Endothelial cell of umbilical vein (primary cell): Measurements from ENCODE around the gene SLC22A17. TPM values are rescaled to one million over a fixed set of nuclear protein-coding genes. Genes with fewer than 3 reads are reported as not detected.

Source experiments
- BruUV-seq: library from RNA; stranded (reverse); fragments of 400-500 nt; replicated peaks from 2 replicates; lab custom pipeline; 2021; lab: Mats Ljungman, UMichigan
- CTCF ChIA-PET: fragments of 300-600, 350-600 bp; sonication (Branson Sonifier 250); formaldehyde crosslinking; loops from one replicate; lab custom pipeline; 2021; ENCODE audit warnings: antibody characterized with exemption, inconsistent platforms; lab: Charles Lee
- POLR2A ChIA-PET: fragments of 300-600, 350-600 bp; sonication (Branson Sonifier 250); formaldehyde crosslinking; loops from one replicate; lab custom pipeline; 2021; ENCODE audit warnings: antibody characterized with exemption, inconsistent platforms; lab: Charles Lee
- DNase-seq: peaks from one replicate; pipeline ENCODE4 v3.0.0-alpha.2; 2011; ENCODE audit warnings: low read depth, low spot score
- FAIRE-seq: peaks from 2 replicates; lab custom pipeline; 2011; peaks lifted over from hg19 to GRCh38; lab: Jason Lieb, UNC
- H2AFZ ChIP-seq: 2 replicates; pipeline ENCODE4 v1.6.0; 2012; ENCODE audit warnings: low read depth, low read length, control low read depth, inconsistent platforms
- H3K27ac ChIP-seq: 2 replicates; pipeline ENCODE4 v1.5.1; 2011; ENCODE audit warnings: low read depth, mild to moderate bottlenecking, control low read depth, low read length, moderate library complexity; ENCODE audit not compliant: insufficient read depth
- H3K27me3 ChIP-seq, 2 experiments: 2 replicates each; pipeline versions ENCODE4 v1.6.0 to v1.6.1; 2011; ENCODE audit warnings: low read length in 2 of 2, mixed read lengths in 1 of 2; ENCODE audit not compliant: control insufficient read depth in 2 of 2, insufficient read depth in 2 of 2
- H3K36me3 ChIP-seq, 2 experiments: 2 replicates in 1 of 2; 3 replicates in 1 of 2; pipeline ENCODE4 v1.5.1; 2011; ENCODE audit warnings: low read length in 2 of 2, mild to moderate bottlenecking in 1 of 2, moderate library complexity in 1 of 2; ENCODE audit not compliant: control insufficient read depth in 2 of 2, insufficient read depth in 2 of 2; ENCODE audit errors: extremely low read depth in 1 of 2
- H3K4me1 ChIP-seq: 3 replicates; pipeline ENCODE4 v1.5.1; 2011; ENCODE audit warnings: mild to moderate bottlenecking, low read length; ENCODE audit not compliant: control insufficient read depth, insufficient read depth; ENCODE audit errors: extremely low read depth
- H3K4me2 ChIP-seq: 2 replicates; pipeline ENCODE4 v1.6.1; 2011; ENCODE audit warnings: low read length, control low read depth, mixed read lengths; ENCODE audit not compliant: insufficient read depth
- H3K4me3 ChIP-seq, 3 experiments: fragments of 200-600 bp in 1 of 3; sonication (generic), shearing (Covaris generic) in 1 of 3; replicated peaks in 1 of 3; 2 replicates each; pipeline ENCODE4 v1.5.1; 2011 to 2016; ENCODE audit warnings: control low read depth in 3 of 3, low read length in 3 of 3, mild to moderate bottlenecking in 2 of 3, inconsistent platforms in 1 of 3, low read depth in 1 of 3, moderate library complexity in 1 of 3; ENCODE audit not compliant: insufficient read depth in 1 of 3
- H3K79me2 ChIP-seq: 2 replicates; pipeline ENCODE4 v1.6.0; 2012; ENCODE audit warnings: low read length, inconsistent platforms; ENCODE audit not compliant: control insufficient read depth, insufficient read depth
- H3K9ac ChIP-seq: replicated peaks from 2 replicates; pipeline ENCODE3; 2011; ENCODE audit warnings: low read length, control low read depth; ENCODE audit not compliant: insufficient read depth; ENCODE audit errors: extremely low read depth
- H3K9me1 ChIP-seq: replicated peaks from 3 replicates; pipeline ENCODE4 v1.6.0; 2011; ENCODE audit warnings: mild to moderate bottlenecking, low read length; ENCODE audit not compliant: control insufficient read depth, insufficient read depth; ENCODE audit errors: extremely low read depth
- H3K9me3 ChIP-seq: replicated peaks from 2 replicates; pipeline ENCODE4 v1.5.1; 2012; ENCODE audit warnings: low read length, inconsistent platforms; ENCODE audit not compliant: control insufficient read depth, insufficient read depth
- H4K20me1 ChIP-seq: replicated peaks from 2 replicates; pipeline ENCODE3; 2011; ENCODE audit warnings: mild to moderate bottlenecking, low read length; ENCODE audit not compliant: control insufficient read depth, insufficient read depth; ENCODE audit errors: extremely low read depth
- EZH2 ChIP-seq: IDR thresholded peaks from 2 replicates; pipeline ENCODE4 v1.6.1; 2012; ENCODE audit warnings: borderline replicate concordance, low read depth, mild to moderate bottlenecking, moderate library complexity, low read length, inconsistent platforms; ENCODE audit not compliant: severe bottlenecking
- FOS ChIP-seq: IDR thresholded peaks from 2 replicates; pipeline ENCODE4 v1.6.1; 2011; ENCODE audit warnings: mild to moderate bottlenecking, low read length, moderate library complexity, borderline replicate concordance; ENCODE audit not compliant: insufficient read depth
- GATA2 ChIP-seq: IDR thresholded peaks from 2 replicates; pipeline ENCODE4 v1.7.0; 2011; ENCODE audit warnings: low read depth, mild to moderate bottlenecking, moderate library complexity, mixed read lengths, low read length; ENCODE audit not compliant: insufficient read length, insufficient read depth
- JUN ChIP-seq: IDR thresholded peaks from 2 replicates; pipeline ENCODE4 v1.6.1; 2011; ENCODE audit warnings: borderline replicate concordance, low read depth; ENCODE audit not compliant: insufficient read length, insufficient read depth
- MYC ChIP-seq: IDR thresholded peaks from one replicate; pipeline ENCODE4 v1.6.1; 2011; ENCODE audit warnings: mild to moderate bottlenecking, low read depth, low read length
- POLR2A ChIP-seq: IDR thresholded peaks from 2 replicates; pipeline ENCODE4 v1.6.1; 2012; ENCODE audit warnings: low read depth, mild to moderate bottlenecking, control low read depth, low read length
- POLR2AphosphoS5 ChIP-seq: IDR thresholded peaks from 2 replicates; pipeline ENCODE4 v1.6.1; 2012; ENCODE audit warnings: low read depth, mild to moderate bottlenecking, control low read depth, low read length, moderate library complexity; ENCODE audit not compliant: insufficient read depth
- dilution Hi-C: fragments of 300-500 bp; cut with MboI; formaldehyde crosslinking; loops from one replicate; pipeline ENCODE4 v1.15.0; 2019; ENCODE audit warnings: low sequenced_read_pairs; ENCODE audit not compliant: extremely low pct_ligation_motif_present
- intact Hi-C: fragments of 100-400 bp; cut with micrococcal nuclease; formaldehyde crosslinking; loops from one replicate; pipeline ENCODE4 v1.10.0; 2022
- polyA plus RNA-seq, 4 experiments: library from polyadenylated mRNA; depleted of rRNA in 3 of 4; stranded (reverse) in 3 of 4; unstranded in 1 of 4; fragments of >200 nt; gene quantifications; 2 replicates each; pipeline versions ENCODE4 v1.2.1 to v1.2.3, GENCODE V29; 2011 to 2012; ENCODE audit warnings: missing spikeins in 1 of 4
- total RNA-seq: library from RNA; stranded (reverse); gene quantifications from 2 replicates; pipeline ENCODE4 v1.2.3, GENCODE V29; 2021
- TF ChIP-seq, protein P1 (sequence below), 2 donors: IDR thresholded peaks; 1 replicate in 1 of 2; 2 replicates in 1 of 2; pipeline ENCODE4 v1.5.1; 2011; ENCODE audit warnings: low read length in 2 of 2, mild to moderate bottlenecking in 2 of 2, moderate library complexity in 2 of 2, control low read depth in 1 of 2, inconsistent platforms in 1 of 2, low read depth in 1 of 2; ENCODE audit not compliant: insufficient read depth in 1 of 2; ENCODE audit errors: extremely low read depth in 1 of 2
- TF ChIP-seq, protein P2 (sequence below): IDR thresholded peaks from 2 replicates; pipeline ENCODE4 v1.6.1; 2011; ENCODE audit not compliant: insufficient read depth, insufficient read length

SLC22A17 gene
- total and polyA plus RNA-seq, 2 donors (not counting 3 experiments of a cell fraction or from before 2014, with no cell fraction given): 2.9 to 4.6 TPM

DNA sequence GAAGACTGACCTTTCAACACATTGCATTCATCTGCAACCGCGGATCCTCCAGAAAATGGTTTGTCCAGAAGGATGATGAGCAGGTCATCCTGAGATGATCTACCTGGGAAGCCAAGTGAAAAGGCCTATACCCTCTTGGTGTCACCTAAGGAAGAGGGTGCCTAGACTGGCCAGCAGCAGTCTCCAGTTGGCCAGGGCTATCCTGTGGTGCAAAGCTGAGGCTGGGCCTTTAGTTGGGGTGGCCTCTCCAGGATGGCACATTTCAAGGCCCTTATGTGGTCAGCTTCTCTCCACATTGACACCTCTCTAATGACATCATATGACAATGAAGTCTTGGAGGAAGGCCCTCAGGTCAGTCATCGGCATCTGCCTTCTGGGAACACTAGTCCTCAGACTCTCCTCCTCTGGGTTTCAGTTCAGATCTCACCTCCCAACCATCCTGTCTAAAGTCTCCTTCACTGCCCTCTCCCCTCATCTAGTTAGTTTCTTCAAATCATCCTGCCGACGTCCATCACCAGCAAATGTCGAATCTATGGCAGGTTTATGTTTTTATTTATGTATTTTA, 3.3 kb upstream of the SLC22A17 start:
- dilution Hi-C loops (no loop called here), intact Hi-C loops (no loop called here)
- Histone ChIP-seq H3K9me3 (no peaks in the 10 kb centered on the region), H3K4me1 (no peaks in the 10 kb centered on the region), H3K4me2 (no peak overlapping the region), H3K27ac (no peak overlapping the region), H2AFZ (no peak overlapping the region), H3K27me3 (peaks cover 30 to 31% of the 10 kb centered on the region in 2 experiments), H3K79me2 (no peaks in the 10 kb centered on the region), H3K9me1 (no peaks in the 10 kb centered on the region), H3K4me3 (no peak overlapping the region), H3K36me3 (no peaks in the 10 kb centered on the region), H3K9ac (no peak overlapping the region), H4K20me1 (no peaks in the 10 kb centered on the region)
- no peak for FAIRE-seq
- no peak for DNase-seq
- ChIA-PET CTCF (no interaction called here), POLR2A (no interaction called here)
- TF ChIP-seq POLR2A (no peak), EZH2 (no peak), MYC (no peak), JUN (no peak), GATA2 (no peak), POLR2AphosphoS5 (no peak), FOS (no peak)
- TF ChIP-seq, protein P1, sequence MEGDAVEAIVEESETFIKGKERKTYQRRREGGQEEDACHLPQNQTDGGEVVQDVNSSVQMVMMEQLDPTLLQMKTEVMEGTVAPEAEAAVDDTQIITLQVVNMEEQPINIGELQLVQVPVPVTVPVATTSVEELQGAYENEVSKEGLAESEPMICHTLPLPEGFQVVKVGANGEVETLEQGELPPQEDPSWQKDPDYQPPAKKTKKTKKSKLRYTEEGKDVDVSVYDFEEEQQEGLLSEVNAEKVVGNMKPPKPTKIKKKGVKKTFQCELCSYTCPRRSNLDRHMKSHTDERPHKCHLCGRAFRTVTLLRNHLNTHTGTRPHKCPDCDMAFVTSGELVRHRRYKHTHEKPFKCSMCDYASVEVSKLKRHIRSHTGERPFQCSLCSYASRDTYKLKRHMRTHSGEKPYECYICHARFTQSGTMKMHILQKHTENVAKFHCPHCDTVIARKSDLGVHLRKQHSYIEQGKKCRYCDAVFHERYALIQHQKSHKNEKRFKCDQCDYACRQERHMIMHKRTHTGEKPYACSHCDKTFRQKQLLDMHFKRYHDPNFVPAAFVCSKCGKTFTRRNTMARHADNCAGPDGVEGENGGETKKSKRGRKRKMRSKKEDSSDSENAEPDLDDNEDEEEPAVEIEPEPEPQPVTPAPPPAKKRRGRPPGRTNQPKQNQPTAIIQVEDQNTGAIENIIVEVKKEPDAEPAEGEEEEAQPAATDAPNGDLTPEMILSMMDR (IDR thresholded peaks at IDR 0.05; ENCODE audit: extremely low read depth in 1 of 2, insufficient read depth in 1 of 2, low read depth in 1 of 2, low read length in 2 of 2): no peak
- TF ChIP-seq, protein P2, sequence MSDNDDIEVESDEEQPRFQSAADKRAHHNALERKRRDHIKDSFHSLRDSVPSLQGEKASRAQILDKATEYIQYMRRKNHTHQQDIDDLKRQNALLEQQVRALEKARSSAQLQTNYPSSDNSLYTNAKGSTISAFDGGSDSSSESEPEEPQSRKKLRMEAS: no peak
- BruUV-seq: no TSS peak
